HG03064 (cell line): Measurements from ENCODE around the gene BARHL1.

ENCODE experiments used
- ATAC-seq: cut with Tn5 transposase; IDR thresholded peaks from one replicate; pipeline ENCODE4 v1.9.1; 2021; ENCODE audit warnings: low read depth; ENCODE audit not compliant: unreplicated experiment

The BARHL1 gene

DNA sequence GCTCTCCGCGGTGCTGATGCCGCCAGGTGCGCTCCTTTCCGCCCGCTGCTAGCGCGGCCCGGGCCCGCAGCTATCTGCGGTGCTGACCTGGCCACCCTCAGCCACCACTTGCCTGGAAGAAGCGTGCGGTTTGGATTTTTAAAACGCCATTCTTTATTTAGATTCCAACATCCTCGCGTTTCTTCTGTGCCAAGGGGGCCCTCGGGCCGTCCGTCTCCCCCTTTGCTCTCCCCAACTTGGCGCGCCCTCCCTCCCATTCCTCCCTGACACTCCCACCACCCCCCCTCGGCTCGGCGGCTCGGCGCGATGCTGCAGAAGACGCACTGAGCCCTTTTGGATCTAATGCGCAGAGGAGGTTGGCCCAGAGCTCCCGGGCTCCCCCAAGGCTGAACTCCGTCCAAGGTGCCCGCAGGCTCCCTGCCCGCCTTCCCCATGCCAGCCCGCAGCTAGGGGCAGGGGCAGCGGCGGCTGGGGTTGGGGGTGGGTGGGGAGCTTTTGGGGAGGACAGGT is at the start of gene BARHL1:
Gene BARHL1, plus strand, starts transcription at position 331 of the 510 bp plus-strand sequence. CDS start 192 bp downstream, outside the sequence.
- ATAC-seq = no peak

DNA sequence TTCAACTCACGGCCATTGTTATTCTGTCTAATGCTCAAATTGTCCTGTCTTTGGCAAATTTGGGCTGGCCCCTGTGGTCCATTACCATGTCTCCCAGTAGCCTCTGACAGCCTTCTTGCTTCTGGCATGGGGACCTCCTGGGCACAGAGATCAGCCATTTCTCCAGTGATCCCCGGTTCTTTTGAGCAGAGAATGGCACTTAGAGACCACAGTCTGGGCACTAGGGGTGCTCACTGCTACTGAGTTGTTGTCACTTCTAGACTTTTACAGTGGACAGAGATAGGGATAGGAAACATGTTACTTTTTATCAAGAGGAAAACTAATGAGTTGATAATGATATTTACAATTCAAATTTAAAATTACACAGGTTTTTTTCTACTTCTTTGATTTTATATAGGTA is 47.6 kb upstream of the BARHL1 start:
- ATAC-seq = no peak

DNA sequence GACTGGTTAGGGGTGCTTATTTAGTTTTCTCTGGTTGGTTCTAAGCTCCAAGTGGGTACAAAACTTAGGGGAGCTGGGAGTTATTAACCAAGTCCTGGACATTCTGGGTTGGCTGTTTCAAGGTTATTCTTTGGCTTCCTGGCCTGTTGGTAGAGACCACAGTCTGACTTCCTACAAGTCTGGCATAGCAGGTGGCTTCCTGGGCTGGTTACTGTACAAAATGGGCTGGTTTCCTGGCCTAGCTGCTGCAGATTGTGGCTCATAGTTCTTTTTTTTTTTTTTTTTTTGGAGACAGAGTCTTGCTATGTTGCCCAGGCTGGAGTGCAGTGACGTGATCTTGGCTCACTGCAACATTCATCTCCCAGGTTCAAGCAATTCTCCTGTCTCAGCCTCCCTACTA is 46.3 kb upstream of the BARHL1 start:
- no peak for ATAC-seq

DNA sequence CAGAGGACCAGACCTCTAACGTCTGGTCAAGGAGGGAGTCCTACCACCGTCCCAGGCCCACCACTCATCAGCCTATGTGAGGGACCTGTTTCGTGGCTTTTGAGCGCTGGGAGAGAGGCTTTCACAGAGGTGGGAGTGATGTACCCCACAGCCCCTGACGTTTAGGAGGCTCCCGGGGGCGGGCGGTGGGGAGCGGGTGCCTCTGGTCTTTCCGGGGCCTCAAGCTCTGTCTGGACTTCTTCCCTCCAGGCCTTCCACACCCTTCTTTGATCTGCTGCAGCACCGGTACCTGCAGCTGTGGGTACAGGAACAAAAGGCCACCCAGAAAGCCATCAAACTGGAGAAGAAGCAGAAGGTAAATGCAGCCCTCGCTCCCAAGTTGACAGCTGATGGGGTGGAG is 45.1 kb upstream of the BARHL1 start:
- ATAC-seq = no peak

- ATAC-seq = no peak
Observed at GRCh38 chr9:132538071-132538470, 44.3 kb upstream of the BARHL1 start.

DNA sequence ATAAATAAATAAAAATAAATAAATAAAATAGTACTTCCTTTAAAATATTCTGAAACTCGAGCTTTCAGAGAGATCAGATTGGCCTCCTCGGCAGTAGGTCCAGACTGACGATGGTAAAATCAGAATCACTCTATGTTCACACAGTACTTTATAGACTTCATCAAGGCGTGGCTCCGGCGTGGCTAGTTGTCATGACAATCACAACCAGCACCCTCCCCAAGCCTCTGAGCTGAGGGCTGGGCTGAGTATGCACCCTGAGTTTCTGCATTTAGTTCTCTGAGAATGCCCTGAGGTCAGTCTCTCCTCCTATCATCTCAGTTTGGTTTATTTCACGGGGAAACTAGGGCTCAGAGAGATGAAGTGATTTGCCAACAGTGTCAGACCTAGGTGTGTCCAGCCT is 43.3 kb upstream of the BARHL1 start:
- no peak for ATAC-seq

DNA sequence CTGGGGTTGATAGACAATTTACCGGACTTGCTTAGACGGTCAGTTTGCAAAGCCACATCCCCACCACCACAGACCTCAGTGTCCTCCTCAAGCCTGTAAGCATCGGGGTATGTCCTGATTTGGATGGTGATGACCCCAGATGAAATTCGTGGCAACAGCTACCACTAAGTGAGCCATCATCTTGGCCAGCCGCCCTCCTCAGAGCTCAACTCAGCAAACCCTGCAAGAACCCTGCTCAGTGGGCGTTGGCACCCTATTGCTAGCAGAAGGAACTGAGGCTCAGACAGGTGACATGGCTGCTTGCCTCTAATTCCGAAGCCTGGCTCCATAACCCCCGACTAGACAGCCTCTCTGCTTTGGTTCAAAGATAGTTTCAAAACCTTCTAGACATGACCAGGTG is 41.4 kb upstream of the BARHL1 start:
- ATAC-seq = no peak

- ATAC-seq = no peak
Observed at GRCh38 chr9:132541870-132542830, 40.3 kb upstream of the BARHL1 start.

DNA sequence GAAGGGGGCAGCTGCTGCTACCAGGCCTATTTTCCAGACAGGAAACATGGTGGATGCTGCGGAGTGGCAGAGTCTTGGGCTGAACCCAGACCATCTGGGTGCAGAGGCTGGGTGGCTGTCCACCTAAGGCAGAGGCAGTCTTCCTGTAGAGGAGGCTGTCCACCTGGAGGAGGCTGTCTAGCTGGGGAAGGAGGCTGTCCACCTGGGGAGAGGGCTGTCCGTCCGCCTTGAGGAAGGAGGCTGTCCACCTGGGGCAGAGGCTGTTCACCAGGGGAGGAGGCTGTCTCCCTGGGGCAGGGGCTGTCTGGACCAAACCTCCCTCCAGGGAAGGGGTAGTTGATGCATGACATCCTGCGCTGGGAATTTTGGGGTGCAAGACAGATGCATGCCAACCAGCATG is 39.2 kb upstream of the BARHL1 start:
- no peak for ATAC-seq

GRCh38 chr9:132543960-132544359 is 38.4 kb upstream of the BARHL1 start:
- ATAC-seq = no peak

- ATAC-seq = no peak
Observed at GRCh38 chr9:132545578-132545977, 36.8 kb upstream of the BARHL1 start.

DNA sequence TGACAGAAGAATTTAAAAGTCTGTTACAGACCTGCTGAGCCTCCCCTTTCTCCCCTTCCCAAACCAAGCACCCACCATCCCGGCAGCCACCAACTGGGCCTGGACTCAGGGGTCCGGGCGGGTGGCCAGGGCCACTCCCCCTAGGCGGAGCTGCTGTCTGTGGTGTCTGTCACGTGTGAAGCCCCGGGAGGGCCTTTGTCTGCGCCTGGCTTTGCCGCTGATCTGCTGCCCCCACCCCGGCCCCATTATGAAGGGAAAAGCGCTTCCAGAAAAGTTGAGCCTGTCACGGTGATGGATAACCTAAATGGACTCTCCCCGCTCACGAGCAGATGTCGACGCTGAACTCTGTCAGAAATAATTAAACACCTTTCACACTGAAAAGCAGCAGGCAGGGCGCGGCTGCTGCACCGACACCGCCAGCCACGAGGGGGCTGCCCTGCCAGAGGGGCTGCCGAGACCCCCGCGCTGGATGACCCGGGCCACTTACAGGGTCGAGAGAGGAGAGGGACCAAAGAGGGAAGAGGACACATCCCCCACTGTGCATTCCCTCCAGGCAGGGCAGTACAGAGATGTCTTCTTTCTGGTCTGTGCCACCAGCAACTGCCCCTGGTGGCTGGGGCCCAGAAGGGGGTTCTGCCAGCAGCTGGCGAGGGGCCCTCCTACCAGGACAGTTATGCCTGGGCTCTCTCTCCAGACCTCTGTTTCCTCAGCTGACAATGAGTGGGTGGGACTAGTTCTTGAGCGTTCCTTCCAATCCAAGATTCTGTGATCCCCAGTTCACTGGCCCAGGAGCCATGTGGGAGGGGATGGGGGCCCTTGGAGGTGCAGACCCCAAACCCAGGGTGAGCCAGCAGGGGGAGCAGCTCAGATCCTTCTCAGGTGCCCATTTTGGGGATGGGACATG is 36.0 kb upstream of the BARHL1 start:
- no peak for ATAC-seq

- ATAC-seq = no peak
Observed at GRCh38 chr9:132547052-132547431, 35.4 kb upstream of the BARHL1 start.

GRCh38 chr9:132547436-132547835 is 35.0 kb upstream of the BARHL1 start:
- ATAC-seq = no peak

DNA sequence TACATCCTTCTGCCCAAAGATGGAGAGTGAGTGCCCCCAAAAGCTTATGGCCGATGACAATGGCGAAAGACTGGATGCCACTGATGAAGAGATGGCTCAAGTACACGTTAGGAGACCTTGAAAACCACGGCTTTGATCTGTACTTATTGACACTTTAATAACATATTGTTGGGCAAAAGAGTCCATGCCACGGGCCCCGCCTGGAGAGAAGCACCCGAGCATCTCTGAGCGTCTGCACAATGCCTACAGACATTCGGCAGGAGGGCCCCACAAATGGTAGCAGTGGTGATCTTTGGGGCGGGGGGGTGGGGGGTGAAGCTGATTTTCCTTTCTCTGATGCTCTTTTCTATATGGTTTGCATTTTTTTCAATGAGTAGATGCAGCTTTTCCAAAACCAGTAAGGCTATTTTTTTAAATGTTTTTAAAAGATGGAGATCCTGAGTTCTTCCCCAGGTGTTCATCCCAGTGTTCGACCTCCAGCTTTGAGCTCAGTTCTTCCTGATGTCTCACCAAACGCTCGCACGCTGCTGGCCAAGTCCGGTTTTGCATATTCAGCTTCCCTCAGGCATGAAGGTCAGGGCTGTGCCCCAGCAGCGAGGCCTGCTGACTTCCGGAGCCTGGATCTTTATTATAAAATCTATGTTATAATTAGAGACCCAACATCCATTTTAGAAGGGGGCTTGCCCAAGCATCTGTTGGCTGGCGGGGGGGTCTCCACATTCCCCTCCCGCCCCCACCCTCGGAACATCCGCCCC is 34.3 kb upstream of the BARHL1 start:
- no peak for ATAC-seq

- ATAC-seq = no peak
Observed at GRCh38 chr9:132548751-132549640, 33.4 kb upstream of the BARHL1 start.

DNA sequence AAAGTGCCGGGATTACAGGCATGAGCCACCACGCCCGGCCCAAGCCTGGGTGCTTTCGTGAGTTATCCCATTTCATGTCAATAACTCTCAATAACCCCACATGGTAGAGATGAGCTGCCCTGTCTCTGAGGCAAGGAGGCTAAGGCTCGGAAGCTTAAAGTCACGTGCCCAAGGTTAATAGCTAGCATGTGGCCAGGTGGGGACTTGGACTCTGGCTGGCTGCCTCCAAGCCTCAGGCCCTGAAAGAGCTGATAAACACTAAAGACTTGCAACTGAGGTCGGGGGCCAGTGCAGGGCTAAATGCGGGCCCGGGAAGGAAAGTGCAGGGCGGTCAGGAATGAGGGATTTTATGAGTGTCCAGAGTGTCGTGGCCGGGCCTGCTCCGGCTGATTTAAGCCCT is 30.9 kb upstream of the BARHL1 start:
- no peak for ATAC-seq

- ATAC-seq = no peak
Observed at GRCh38 chr9:132552041-132552440, 30.4 kb upstream of the BARHL1 start.

GRCh38 chr9:132554755-132555154 is 27.7 kb upstream of the BARHL1 start:
- ATAC-seq = no peak
